HG03457 (cell line): ENCODE measurements around the gene PLCB2.

Source experiments
- ATAC-seq: cut with Tn5 transposase; IDR thresholded peaks from one replicate; pipeline ENCODE4 v1.9.1; 2021; ENCODE audit warnings: moderate number of reproducible peaks; ENCODE audit not compliant: unreplicated experiment

The PLCB2 gene

GRCh38 chr15:40340740-40341400 lies 33.1 kb upstream of the PLCB2 start, which contains the start of gene CCDC9B:
Gene CCDC9B, minus strand, starts transcription at chr15:40340939. Its CDS starts 120 bp downstream, at chr15:40340819.
- ATAC-seq, result no peak

GRCh38 chr15:40340038-40340739 lies 32.5 kb upstream of the PLCB2 start:
- ATAC-seq, result no peak

GRCh38 chr15:40339621-40339945 lies 31.8 kb upstream of the PLCB2 start:
- ATAC-seq, result no peak

- ATAC-seq, result no peak
Observed at GRCh38 chr15:40338921-40339620, 31.3 kb upstream of the PLCB2 start.

- no peak for ATAC-seq
Observed at GRCh38 chr15:40338041-40338657, 30.4 kb upstream of the PLCB2 start.

- no peak for ATAC-seq
Observed at GRCh38 chr15:40337597-40337996, 29.9 kb upstream of the PLCB2 start.

- no peak for ATAC-seq
Observed at GRCh38 chr15:40336744-40337122, 29.0 kb upstream of the PLCB2 start.

- no peak for ATAC-seq
Observed at GRCh38 chr15:40335938-40336743, 28.4 kb upstream of the PLCB2 start.

GRCh38 chr15:40334941-40335795 lies 27.4 kb upstream of the PLCB2 start:
- no peak for ATAC-seq

- ATAC-seq, result no peak
Observed at GRCh38 chr15:40334541-40334940, 26.8 kb upstream of the PLCB2 start.

- ATAC-seq, result no peak
Observed at GRCh38 chr15:40333922-40334492, 26.3 kb upstream of the PLCB2 start.

GRCh38 chr15:40332113-40332781 lies 24.5 kb upstream of the PLCB2 start:
- ATAC-seq, result no peak

GRCh38 chr15:40331637-40332036 lies 23.9 kb upstream of the PLCB2 start:
- no peak for ATAC-seq

GRCh38 chr15:40331026-40331425 lies 23.3 kb upstream of the PLCB2 start:
- no peak for ATAC-seq

GRCh38 chr15:40330368-40330836 lies 22.7 kb upstream of the PLCB2 start:
- ATAC-seq, result no peak

GRCh38 chr15:40329804-40330203 lies 22.1 kb upstream of the PLCB2 start:
- no peak for ATAC-seq

GRCh38 chr15:40328751-40329150 lies 21.0 kb upstream of the PLCB2 start:
- ATAC-seq, result no peak

- no peak for ATAC-seq
Observed at GRCh38 chr15:40328176-40328575, 20.4 kb upstream of the PLCB2 start.

GRCh38 chr15:40327457-40327856 lies 19.7 kb upstream of the PLCB2 start:
- no peak for ATAC-seq
